CD1c-positive myeloid dendritic cell (primary cell): ENCODE results near the gene PLEKHH2.
"Not testable (repeated sequence)": the region's sequence is repeated elsewhere in the genome, so short reads cannot be mapped to it uniquely, and the experiment has no call there.

Source experiments
- DNase-seq: peaks from one replicate; pipeline ENCODE4 v3.0.0-alpha.2; 2016; ENCODE audit errors: extremely low spot score

The PLEKHH2 gene

GRCh38 chr2:43636621-43637020, 439 bp upstream of the PLEKHH2 start:
- no peak for DNase-seq

- no peak for DNase-seq
Measured at GRCh38 chr2:43642363-43642762, 5.3 kb downstream of the PLEKHH2 start.

GRCh38 chr2:43643680-43644079, 6.6 kb downstream of the PLEKHH2 start:
- no peak for DNase-seq

GRCh38 chr2:43648994-43649701, 12.1 kb downstream of the PLEKHH2 start:
- no peak for DNase-seq

GRCh38 chr2:43653506-43653905, 16.4 kb downstream of the PLEKHH2 start:
- no peak for DNase-seq

- no peak for DNase-seq
Measured at GRCh38 chr2:43657241-43657640, 20.2 kb downstream of the PLEKHH2 start.

- no peak for DNase-seq
Measured at GRCh38 chr2:43675646-43676321, 38.7 kb downstream of the PLEKHH2 start.

GRCh38 chr2:43676322-43677050, 39.4 kb downstream of the PLEKHH2 start, which contains the start of gene C1GALT1C1L:
C1GALT1C1L (minus strand) TSS chr2:43676429; CDS start chr2:43676322, 107 bp downstream.
- DNase-seq: no peak

GRCh38 chr2:43677783-43678182, 40.7 kb downstream of the PLEKHH2 start:
- DNase-seq: not testable (repeated sequence)

GRCh38 chr2:43685357-43685756, 48.3 kb downstream of the PLEKHH2 start:
- no peak for DNase-seq

- DNase-seq: no peak
Measured at GRCh38 chr2:43689999-43690398, 52.9 kb downstream of the PLEKHH2 start.

- no peak for DNase-seq
Measured at GRCh38 chr2:43692428-43692994, 55.5 kb downstream of the PLEKHH2 start.

- DNase-seq: not testable (repeated sequence)
Measured at GRCh38 chr2:43698140-43698539, 61.1 kb downstream of the PLEKHH2 start.

- no peak for DNase-seq
Measured at GRCh38 chr2:43699761-43700160, 62.7 kb downstream of the PLEKHH2 start.

GRCh38 chr2:43701111-43701510, 64.1 kb downstream of the PLEKHH2 start:
- no peak for DNase-seq

GRCh38 chr2:43707255-43708015, 70.4 kb downstream of the PLEKHH2 start:
- DNase-seq: peak; percentile 18

GRCh38 chr2:43708178-43708577, 71.1 kb downstream of the PLEKHH2 start:
- no peak for DNase-seq

GRCh38 chr2:43708891-43709290, 71.8 kb downstream of the PLEKHH2 start:
- DNase-seq: no peak

GRCh38 chr2:43710866-43711265, 73.8 kb downstream of the PLEKHH2 start:
- no peak for DNase-seq

GRCh38 chr2:43714164-43714563, 77.1 kb downstream of the PLEKHH2 start:
- peak; percentile 9 for DNase-seq

- DNase-seq: no peak
Measured at GRCh38 chr2:43715300-43716098, 78.4 kb downstream of the PLEKHH2 start.
